Heart right ventricle (tissue), 16 donors: Measurements from ENCODE around the gene TMEM217. TPM values are rescaled to one million over a fixed set of nuclear protein-coding genes. Genes with fewer than 3 reads are reported as not detected.

ENCODE experiments used
- ATAC-seq, 8 donors: fragments of 200-7000 bp; cut with Tn5 transposase; one replicate each; pipeline ENCODE4 v1.9.1; 2020; ENCODE audit warnings: mild to moderate bottlenecking in 8 of 8, moderate library complexity in 8 of 8, moderate number of reproducible peaks in 1 of 8
- DNase-seq, 2 donors: peaks; one replicate each; pipeline ENCODE4 v3.0.0-alpha.2; 2020
- H3K27ac ChIP-seq, 10 donors: fragments of 200-600 bp; sonication (generic) in 2 of 10; one replicate each; pipeline versions ENCODE4 v1.5.0 to v1.8.0; 2020 to 2022; ENCODE audit warnings: mild to moderate bottlenecking in 3 of 10
- H3K27me3 ChIP-seq, 7 donors: fragments of 200-600 bp; one replicate each; pipeline ENCODE4 v1.8.0; 2021 to 2022; ENCODE audit warnings: mild to moderate bottlenecking in 2 of 7
- H3K36me3 ChIP-seq, 9 donors: fragments of 200-600 bp; sonication (generic) in 1 of 9; one replicate each; pipeline versions ENCODE4 v1.5.0 to v1.8.0; 2020 to 2022; ENCODE audit warnings: mild to moderate bottlenecking in 2 of 9
- H3K4me1 ChIP-seq, 9 donors: fragments of 200-600 bp; sonication (generic) in 1 of 9; one replicate each; pipeline versions ENCODE4 v1.5.0 to v1.8.0; 2020 to 2022; ENCODE audit warnings: mild to moderate bottlenecking in 4 of 9
- H3K4me3 ChIP-seq, 10 donors: fragments of 200-600 bp; sonication (generic) in 2 of 10; one replicate each; pipeline versions ENCODE4 v1.5.0 to v1.8.0; 2020 to 2022; ENCODE audit warnings: mild to moderate bottlenecking in 7 of 10, moderate library complexity in 2 of 10
- H3K9me3 ChIP-seq, 11 donors: fragments of 200-600 bp in 10 of 11; sonication (generic) in 2 of 11; one replicate each; pipeline versions ENCODE4 v1.5.0 to v1.8.0; 2013 to 2022; ENCODE audit warnings: mild to moderate bottlenecking in 2 of 11, control low read depth in 1 of 11, moderate library complexity in 1 of 11
- WGBS, 2 donors: extraction: QIAGEN DNeasy Blood & Tissue Kit; methylation state at CpG; one replicate each; pipeline ENCODE4 v1.1.7; 2013; ENCODE audit warnings: inconsistent platforms in 1 of 2; 5-methylcytosine and 5-hydroxymethylcytosine counted together
- intact Hi-C, 10 donors: fragments of 100-400 bp; cut with DNase I; formaldehyde crosslinking; loops; one replicate each; pipeline versions ENCODE4 v1.11.1 to v1.14.2; 2022
- polyA plus RNA-seq, 2 donors: library from polyadenylated mRNA; stranded (reverse); fragments of 200-250 nt; gene quantifications; one replicate each; pipeline ENCODE4 v1.2.3, GENCODE V29; 2013
- total RNA-seq, 10 donors: library from RNA; stranded (reverse); fragmentation: NEBNext Ultra II Directional in 3 of 10; extraction: Animal tissue kit (Norgen Biotek cat#: 25700) in 3 of 10; gene quantifications; one replicate each; pipeline versions ENCODE4 v1.2.1 to v1.2.4, GENCODE V29; 2021 to 2023
- TF ChIP-seq, protein P1 (sequence below), 9 donors: fragments of 200-600 bp; sonication (generic) in 2 of 9; IDR thresholded peaks; one replicate each; pipeline versions ENCODE4 v1.5.0 to v1.8.0; 2021 to 2022; ENCODE audit warnings: antibody characterized with exemption in 9 of 9, mild to moderate bottlenecking in 5 of 9, moderate library complexity in 1 of 9
- donor health status: Arrhythmogenic right ventricular cardiomyopathy.
- donor health status: ischemic (EF 13 %, LVEDD 7.1; RV severe dilation, severe dysfunction).
- donor health status: healthy with polysubstance abuse.
- donor health status: DM: no; HTN: yes; CAD: no.
- donor health status: DM: no; HTN: no; CAD: no.
- donor health status: ischemic (EF 25% LVEDD 6.9; RV normal size, moderate dysfunction).
- donor health status: ischemic (EF 25% LVEDD 5.7; RV mildly dilated, moderate dysfunction).
- donor health status: healthy.
- donor health status: DM: yes; HTN: yes; CAD: no.
- donor health status: Ischemic cardiomyopathy.
- donor health status: ischemic (EF 35%, LVEDD 5.7; RV mildly dilated, moderate dysfunction).
- donor health status: nonischemic (EF 11% LVEDD 7.7; RV severe dilation, severe dysfunction).
- donor health status: DM: yes; HTN: yes; CAD: no.
- donor health status: PGD.
- donor health status: ischemic (EF 29% LVEDD 5.4; RV normal size, mild dysfunction).
- donor health status: nonischemic (EF 23%, LVEDD 6.1; RV moderate dilation, normal function).

TMEM217 gene
- total and polyA plus RNA-seq, 12 donors = 0.20 to 1.1 (median 0.41) TPM; not detected in 2

DNA sequence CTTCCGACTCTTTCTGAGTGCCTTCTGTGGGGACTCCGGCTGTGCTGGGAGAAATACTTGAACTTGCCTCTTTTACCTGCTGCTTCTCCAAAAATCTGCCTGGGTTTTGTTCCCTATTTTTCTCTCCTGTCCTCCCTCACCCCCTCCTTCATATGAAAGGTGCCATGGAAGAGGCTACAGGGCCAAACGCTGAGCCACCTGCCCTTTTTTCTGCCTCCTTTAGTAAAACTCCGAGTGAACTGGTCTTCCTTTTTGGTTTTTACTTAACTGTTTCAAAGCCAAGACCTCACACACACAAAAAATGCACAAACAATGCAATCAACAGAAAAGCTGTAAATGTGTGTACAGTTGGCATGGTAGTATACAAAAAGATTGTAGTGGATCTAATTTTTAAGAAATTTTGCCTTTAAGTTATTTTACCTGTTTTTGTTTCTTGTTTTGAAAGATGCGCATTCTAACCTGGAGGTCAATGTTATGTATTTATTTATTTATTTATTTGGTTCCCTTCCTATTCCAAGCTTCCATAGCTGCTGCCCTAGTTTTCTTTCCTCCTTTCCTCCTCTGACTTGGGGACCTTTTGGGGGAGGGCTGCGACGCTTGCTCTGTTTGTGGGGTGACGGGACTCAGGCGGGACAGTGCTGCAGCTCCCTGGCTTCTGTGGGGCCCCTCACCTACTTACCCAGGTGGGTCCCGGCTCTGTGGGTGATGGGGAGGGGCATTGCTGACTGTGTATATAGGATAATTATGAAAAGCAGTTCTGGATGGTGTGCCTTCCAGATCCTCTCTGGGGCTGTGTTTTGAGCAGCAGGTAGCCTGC, 83.2 kb downstream of the TMEM217 start:
- peaks cover 0 to 57% (median 22%) of the 10 kb centered on the region in 9 donors for H3K36me3 ChIP-seq
- peak overlapping the region in 1 of 10 donors; percentile 96 for H3K4me3 ChIP-seq
- H3K9me3 ChIP-seq = no peaks in the 10 kb centered on the region
- no peaks in the 10 kb centered on the region for H3K27me3 ChIP-seq
- DNase-seq (no peak), ATAC-seq (no peak)
- 86 to 88% methylated on average over 10 of the region's 10 CpGs for WGBS, 2 donors
- intact Hi-C loops = loop anchor here in 6 of 10 donors (2.0 to 10.0 kb wide), 7 partner anchors 34 to 287 kb away; partner anchors contain the start of gene C6orf89 (in 2 of the 6)
- peak overlapping the region in 1 of 10 donors; percentile 94 for H3K27ac ChIP-seq
- peaks cover 0 to 62% (median 21%) of the 10 kb centered on the region in 9 donors for H3K4me1 ChIP-seq
- TF ChIP-seq, protein P1, sequence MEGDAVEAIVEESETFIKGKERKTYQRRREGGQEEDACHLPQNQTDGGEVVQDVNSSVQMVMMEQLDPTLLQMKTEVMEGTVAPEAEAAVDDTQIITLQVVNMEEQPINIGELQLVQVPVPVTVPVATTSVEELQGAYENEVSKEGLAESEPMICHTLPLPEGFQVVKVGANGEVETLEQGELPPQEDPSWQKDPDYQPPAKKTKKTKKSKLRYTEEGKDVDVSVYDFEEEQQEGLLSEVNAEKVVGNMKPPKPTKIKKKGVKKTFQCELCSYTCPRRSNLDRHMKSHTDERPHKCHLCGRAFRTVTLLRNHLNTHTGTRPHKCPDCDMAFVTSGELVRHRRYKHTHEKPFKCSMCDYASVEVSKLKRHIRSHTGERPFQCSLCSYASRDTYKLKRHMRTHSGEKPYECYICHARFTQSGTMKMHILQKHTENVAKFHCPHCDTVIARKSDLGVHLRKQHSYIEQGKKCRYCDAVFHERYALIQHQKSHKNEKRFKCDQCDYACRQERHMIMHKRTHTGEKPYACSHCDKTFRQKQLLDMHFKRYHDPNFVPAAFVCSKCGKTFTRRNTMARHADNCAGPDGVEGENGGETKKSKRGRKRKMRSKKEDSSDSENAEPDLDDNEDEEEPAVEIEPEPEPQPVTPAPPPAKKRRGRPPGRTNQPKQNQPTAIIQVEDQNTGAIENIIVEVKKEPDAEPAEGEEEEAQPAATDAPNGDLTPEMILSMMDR (IDR thresholded peaks at IDR 0.05) = no peak

DNA sequence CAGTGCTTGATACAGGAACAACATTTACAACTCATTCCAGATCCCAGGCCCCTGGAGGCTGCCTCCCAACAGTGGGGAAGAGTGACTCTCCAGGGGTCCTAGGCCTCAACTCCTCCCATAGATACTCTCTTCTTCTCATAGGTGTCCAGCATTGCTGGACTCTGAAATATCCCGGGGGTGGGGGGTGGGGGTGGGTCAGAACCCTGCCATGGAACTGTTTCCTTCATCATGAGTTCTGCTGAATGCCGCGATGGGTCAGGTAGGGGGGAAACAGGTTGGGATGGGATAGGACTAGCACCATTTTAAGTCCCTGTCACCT, 83.8 kb downstream of the TMEM217 start:
- Histone ChIP-seq H3K4me1 (peaks cover 0 to 64% (median 21%) of the 10 kb centered on the region in 9 donors), H3K36me3 (peaks cover 0 to 57% (median 22%) of the 10 kb centered on the region in 9 donors), H3K4me3 (peak overlapping the region in 1 of 10 donors; percentile 96), H3K27me3 (no peaks in the 10 kb centered on the region), H3K9me3 (no peaks in the 10 kb centered on the region), H3K27ac (peak overlapping the region in 1 of 10 donors; percentile 94)
- 79 to 86% methylated on average over 3 of the region's 3 CpGs for WGBS, 2 donors
- no peak for ATAC-seq
- intact Hi-C loops = loop anchor here in 6 of 10 donors (2.0 to 10.0 kb wide), 7 partner anchors 35 to 287 kb away; partner anchors contain the start of gene C6orf89 (in 2 of the 6)
- TF ChIP-seq, protein P1 (IDR thresholded peaks at IDR 0.05) = no peak
- no peak for DNase-seq

DNA sequence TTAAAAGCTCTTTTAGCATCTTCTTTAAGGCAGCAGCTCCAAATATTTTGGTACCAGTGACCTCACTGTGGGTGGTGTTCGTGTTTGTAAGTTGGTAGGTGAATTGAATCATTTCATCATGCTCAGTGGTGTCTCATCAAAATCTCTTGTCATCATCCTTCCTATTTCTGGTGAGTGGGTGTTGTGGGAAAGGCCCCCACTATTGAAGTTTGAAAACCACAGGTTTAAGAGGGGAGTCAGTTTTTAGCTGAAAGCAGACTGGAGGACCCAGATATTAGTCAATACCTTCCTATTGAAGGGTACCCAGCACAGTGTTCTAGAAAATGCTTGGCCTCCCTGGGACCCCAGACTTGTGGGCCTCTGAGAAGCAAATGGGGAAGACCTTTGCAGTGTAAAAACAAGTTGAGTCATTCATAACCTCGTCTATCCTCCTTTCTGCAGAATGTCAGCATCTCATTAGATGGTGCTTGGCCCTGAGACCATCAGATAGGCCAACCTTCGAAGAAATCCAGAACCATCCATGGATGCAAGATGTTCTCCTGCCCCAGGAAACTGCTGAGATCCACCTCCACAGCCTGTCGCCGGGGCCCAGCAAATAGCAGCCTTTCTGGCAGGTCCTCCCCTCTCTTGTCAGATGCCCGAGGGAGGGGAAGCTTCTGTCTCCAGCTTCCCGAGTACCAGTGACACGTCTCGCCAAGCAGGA, 84.3 kb downstream of the TMEM217 start:
- 60% methylated on average over 9 of the region's 9 CpGs for WGBS, 2 donors
- no peaks in the 10 kb centered on the region for H3K9me3 ChIP-seq
- DNase-seq (no peak), ATAC-seq (no peak)
- H3K27me3 ChIP-seq = no peaks in the 10 kb centered on the region
- intact Hi-C loops = loop anchor here in 9 of 10 donors (2.0 to 10.0 kb wide), 11 partner anchors 35 to 286 kb away; partner anchors contain the start of gene C6orf89 (in 2 of the 9)
- TF ChIP-seq, protein P1 (IDR thresholded peaks at IDR 0.05) = no peak
- H3K4me1 ChIP-seq = peaks cover 0 to 69% (median 25%) of the 10 kb centered on the region in 9 donors
- H3K27ac ChIP-seq = peak overlapping the region in 1 of 10 donors; percentile 94
- peaks cover 0 to 57% (median 22%) of the 10 kb centered on the region in 9 donors for H3K36me3 ChIP-seq
- peak overlapping the region in 1 of 10 donors; percentile 96 for H3K4me3 ChIP-seq

DNA sequence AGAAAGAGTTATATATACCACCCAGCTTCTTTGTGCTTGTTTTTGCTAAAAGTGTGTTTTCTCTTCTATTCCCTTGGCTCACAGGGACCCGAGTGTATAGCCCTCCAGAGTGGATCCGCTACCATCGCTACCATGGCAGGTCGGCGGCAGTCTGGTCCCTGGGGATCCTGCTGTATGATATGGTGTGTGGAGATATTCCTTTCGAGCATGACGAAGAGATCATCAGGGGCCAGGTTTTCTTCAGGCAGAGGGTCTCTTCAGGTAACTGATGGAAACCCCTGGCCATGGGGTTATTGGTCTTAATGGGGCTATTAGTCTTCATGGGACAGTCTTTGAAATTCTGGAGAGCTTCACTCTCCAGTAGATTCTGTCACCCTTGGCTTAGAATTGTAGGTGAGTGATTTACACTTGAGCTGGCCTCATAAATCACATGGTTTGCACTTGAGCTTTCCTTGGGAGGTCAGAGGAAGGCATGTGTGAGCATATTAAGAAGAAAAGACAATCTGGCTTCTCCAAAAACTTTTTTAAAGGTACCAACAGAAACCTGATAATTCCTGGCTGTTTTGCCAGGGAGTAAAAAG, 84.9 kb downstream of the TMEM217 start:
- Histone ChIP-seq H3K27ac (peak overlapping the region in 5 of 10 donors; percentile 12 to 95 (median 92)), H3K9me3 (no peaks in the 10 kb centered on the region), H3K27me3 (no peaks in the 10 kb centered on the region), H3K4me1 (peaks cover 0 to 71% (median 30%) of the 10 kb centered on the region in 9 donors), H3K36me3 (peaks cover 0 to 57% (median 22%) of the 10 kb centered on the region in 9 donors), H3K4me3 (peak overlapping the region in 8 of 10 donors; percentile 21 to 96 (median 90))
- intact Hi-C loops = loop anchor here in 9 of 10 donors (1.0 to 10.0 kb wide), 13 partner anchors 36 to 286 kb away; partner anchors contain the start of gene C6orf89 (in 2 of the 9)
- ATAC-seq = no peak
- 87 to 88% methylated on average over 7 of the region's 7 CpGs for WGBS, 2 donors
- TF ChIP-seq, protein P1 (IDR thresholded peaks at IDR 0.05) = no peak
- no peak for DNase-seq
